Measurements from ENCODE around the gene ZFAND5. TPM values are rescaled to one million over a fixed set of nuclear protein-coding genes. Genes with fewer than 3 reads are reported as not detected.
A peak's percentile ranks its signal among the peaks of the same experiment; 100 is the strongest.

The ZFAND5 gene
- total and polyA plus RNA-seq, 10 of the 15 experiments (the other 5 are each of a cell fraction or from before 2014, with no cell fraction given), result 22.5 to 107 (median 63.3) TPM

GRCh38 chr9:72363908-72364678 lies 915 bp downstream of the ZFAND5 start:
- RAD21 ChIA-PET (ENCODE audit: unreplicated experiment), result interaction anchor here (1.7 to 5.1 kb wide), 4 partner anchors 92 to 227 kb away, joined by 5 to 33 read pairs (median 13); no protein-coding TSS in a partner anchor
- Histone ChIP-seq H3K4me3 (peak overlapping the region; percentile 91), H3K79me2 (ENCODE audit: control insufficient read depth, insufficient read depth, low read length) (peaks cover 59% of the 10 kb centered on the region), H4K20me1 (ENCODE audit: control insufficient read depth, insufficient read depth) (no peaks in the 10 kb centered on the region), H3K27me3 (replicated peaks in 1 of 2; ENCODE audit: control insufficient read depth in 2 of 2, insufficient read depth in 2 of 2, low read length in 1 of 2) (no peaks in the 10 kb centered on the region), H3K4me1 (ENCODE audit: control insufficient read depth, insufficient read depth, low read length) (peaks cover 4% of the 10 kb centered on the region), H3K36me3 (ENCODE audit: control insufficient read depth in 2 of 2, insufficient read depth in 2 of 2, low read length in 1 of 2) (0 out of 4 replicates have a peak, but pooled peaks cover 0 to 7% of the 10 kb centered on the region in 2 experiments), H3K4me2 (ENCODE audit: control insufficient read depth, insufficient read depth) (peak overlapping the region; percentile 36), H3K9me3 (replicated peaks; ENCODE audit: control insufficient read depth, insufficient read depth, low read length) (no peaks in the 10 kb centered on the region), H2AFZ (ENCODE audit: control insufficient read depth, low read depth, low read length) (peak overlapping the region; percentile 53; the same call in 1 of the 2 replicates), H3K27ac (ENCODE audit: control insufficient read depth, insufficient read depth) (peak overlapping the region; percentile 80), H3K9ac (ENCODE audit: control insufficient read depth, insufficient read depth, low read length) (peak overlapping the region; percentile 85)
- WGBS (ENCODE audit: insufficient coverage, insufficient replicate concordance, low lambda C conversion rate, missing lambda C conversion rate), result 1% methylated on average over 46 of the region's 73 CpGs
- POLR2A ChIA-PET, result interaction anchor here (0.9 to 5.2 kb wide), 7 partner anchors 102 to 163 kb away, joined by 3 to 32 read pairs (median 5); no protein-coding TSS in a partner anchor
- CTCF ChIA-PET, result interaction anchor here (1.6 to 3.1 kb wide), 2 partner anchors 84 to 156 kb away, joined by 3 to 26 read pairs; no protein-coding TSS in a partner anchor
- FAIRE-seq (no peak), ATAC-seq (peak; percentile 64), DNase-seq (ENCODE audit: low read depth, low spot score) (no peak)
- SMC1A ChIA-PET (ENCODE audit: uncharacterized antibody, unreplicated experiment), result interaction anchor here (2.9 kb wide), 1 partner anchor 223 kb away, joined by 12 read pairs; no protein-coding TSS in a partner anchor
- no TSS peak for BruUV-seq (replicated peaks)
- in situ Hi-C loops (cut with MboI), result no loop called here
- intact Hi-C loops (cut with micrococcal nuclease; ENCODE audit: unreplicated experiment), result loop anchor here (2.0 to 10.0 kb wide), 4 partner anchors 72 to 229 kb away; no protein-coding TSS in a partner anchor
- TF ChIP-seq MLLT1 (IDR thresholded peaks at IDR 0.05), result peak; percentile 64; the same call in 1 of the 2 replicates
- TF ChIP-seq WRNIP1 (IDR thresholded peaks at IDR 0.05; ENCODE audit: borderline replicate concordance, low read depth, low read length), result no peak
- no peak for TF ChIP-seq E4F1 (IDR thresholded peaks at IDR 0.05; ENCODE audit: borderline replicate concordance, partially characterized antibody)
- TF ChIP-seq SMC3 (IDR thresholded peaks at IDR 0.05; ENCODE audit: borderline replicate concordance, low read length), result no peak
- no peak for TF ChIP-seq DPF2 (IDR thresholded peaks at IDR 0.05)
- no peak for TF ChIP-seq HCFC1 (IDR thresholded peaks at IDR 0.05; ENCODE audit: low read length)
- no peak for TF ChIP-seq HDGF (IDR thresholded peaks at IDR 0.05)
- no peak for TF ChIP-seq RELA (IDR thresholded peaks at IDR 0.05; ENCODE audit: borderline replicate concordance, partially characterized antibody)
- no peak for TF ChIP-seq CBX5 (IDR thresholded peaks at IDR 0.05; ENCODE audit: low read depth)
- TF ChIP-seq NFYB (IDR thresholded peaks at IDR 0.05; ENCODE audit: insufficient read depth, low read depth, low read length), result 0 out of 2 replicates have a peak, but pooled peaks have one; percentile 19
- TF ChIP-seq CHD1 (IDR thresholded peaks at IDR 0.05; ENCODE audit: low read depth, low read length), result 0 out of 2 replicates have a peak, but pooled peaks have one; percentile 13
- TF ChIP-seq CHD4 (IDR thresholded peaks at IDR 0.05), result no peak
- TF ChIP-seq NBN (IDR thresholded peaks at IDR 0.05), result 0 out of 2 replicates have a peak, but pooled peaks have one; percentile 36
- TF ChIP-seq NFYA (IDR thresholded peaks at IDR 0.05; ENCODE audit: borderline replicate concordance, low read depth, low read length), result no peak
- peak in 1 of 2 experiments; percentile 48; a peak in 1 of 3 replicates for TF ChIP-seq EGR1 (IDR thresholded peaks at IDR 0.05; ENCODE audit: borderline replicate concordance in 1 of 2, low read depth in 2 of 2, low read length in 2 of 2)
- no peak for TF ChIP-seq ZNF384 (IDR thresholded peaks at IDR 0.05; ENCODE audit: borderline replicate concordance, low read depth, low read length)
- no peak for TF ChIP-seq SP1 (IDR thresholded peaks at IDR 0.05; ENCODE audit: low read depth, low read length)
- no peak for TF ChIP-seq STAT1 (conservative IDR thresholded peaks at IDR 0.05)
- no peak for TF ChIP-seq MEF2B (IDR thresholded peaks at IDR 0.05; ENCODE audit: partially characterized antibody, poor library complexity, severe bottlenecking)
- no peak for TF ChIP-seq ESRRA (IDR thresholded peaks at IDR 0.05; ENCODE audit: low read length)
- TF ChIP-seq YY1 (IDR thresholded peaks at IDR 0.05; ENCODE audit: low read depth, low read length), result peak; percentile 57; the same call in 1 of the 2 replicates
